IMR-90 (cell line): ENCODE measurements around the gene ETF1. TPM values are rescaled to one million over a fixed set of nuclear protein-coding genes. Genes with fewer than 3 reads are reported as not detected.

Source experiments
- ATAC-seq: fragments of 200-7000 bp; cut with Tn5 transposase; 2 replicates; pipeline ENCODE4 v1.9.1; 2020; ENCODE audit warnings: low read depth, mild to moderate bottlenecking, moderate library complexity
- BruUV-seq: library from RNA; stranded (reverse); fragments of 400-500 nt; replicated peaks from 2 replicates; lab custom pipeline; 2021; lab: Mats Ljungman, UMichigan
- CTCF ChIA-PET: fragments of 300-600 bp; formaldehyde crosslinking; extraction: SDS; loops from one replicate; lab custom pipeline; 2021; ENCODE audit warnings: antibody characterized with exemption; lab: Yijun Ruan, JAX
- POLR2A ChIA-PET: fragments of 300-600 bp; sonication (Branson Sonifier 250); formaldehyde crosslinking; loops from one replicate; lab custom pipeline; 2022; ENCODE audit warnings: antibody characterized with exemption; ENCODE audit not compliant: unreplicated experiment; lab: Charles Lee
- DNase-seq: peaks from one replicate; pipeline ENCODE4 v3.0.0; 2013
- H2AFZ ChIP-seq: replicated peaks from 2 replicates; pipeline ENCODE3; 2013; ENCODE audit warnings: low read length, mild to moderate bottlenecking; ENCODE audit not compliant: poor library complexity
- H2AK5ac ChIP-seq: 2 replicates; pipeline ENCODE4 v1.6.1; 2013; ENCODE audit warnings: low read depth, low read length, inconsistent platforms
- H2AK9ac ChIP-seq: replicated peaks from 2 replicates; pipeline ENCODE3; 2013; ENCODE audit warnings: mild to moderate bottlenecking, low read depth, low read length, moderate library complexity; ENCODE audit not compliant: poor library complexity
- H2BK120ac ChIP-seq: 2 replicates; pipeline ENCODE4 v1.6.1; 2013; ENCODE audit warnings: low read depth, low read length, inconsistent platforms
- H2BK15ac ChIP-seq: 3 replicates; pipeline ENCODE4 v1.6.1; 2013; ENCODE audit warnings: low read depth, low read length, inconsistent platforms
- H2BK20ac ChIP-seq: 2 replicates; pipeline ENCODE4 v1.6.1; 2013; ENCODE audit warnings: low read depth, mild to moderate bottlenecking, inconsistent platforms, low read length, moderate library complexity
- H2BK5ac ChIP-seq: 2 replicates; pipeline ENCODE4 v1.6.1; 2013; ENCODE audit warnings: mild to moderate bottlenecking, low read depth, low read length, inconsistent platforms; ENCODE audit not compliant: poor library complexity, severe bottlenecking
- H3K14ac ChIP-seq: replicated peaks from 2 replicates; pipeline ENCODE4 v1.6.1; 2013; ENCODE audit warnings: low read depth, low read length, inconsistent platforms
- H3K18ac ChIP-seq: 2 replicates; pipeline ENCODE4 v1.6.1; 2013; ENCODE audit warnings: low read depth, low read length, control low read depth
- H3K23ac ChIP-seq: 2 replicates; pipeline ENCODE4 v1.6.1; 2013; ENCODE audit warnings: low read depth, low read length, inconsistent platforms
- H3K27ac ChIP-seq: 2 replicates; pipeline ENCODE4 v1.5.1; 2013; ENCODE audit warnings: mild to moderate bottlenecking, control low read depth, low read length; ENCODE audit not compliant: insufficient read depth
- H3K27me3 ChIP-seq: 2 replicates; pipeline ENCODE4 v1.6.1; 2013; ENCODE audit warnings: low read length; ENCODE audit not compliant: control insufficient read depth, insufficient read depth
- H3K36me3 ChIP-seq: 2 replicates; pipeline ENCODE4 v1.6.1; 2013; ENCODE audit warnings: low read length, mixed read lengths; ENCODE audit not compliant: control insufficient read depth, insufficient read depth
- H3K4ac ChIP-seq: 2 replicates; pipeline ENCODE4 v1.6.1; 2013; ENCODE audit warnings: low read depth, low read length, inconsistent platforms
- H3K4me1 ChIP-seq: 2 replicates; pipeline ENCODE4 v1.6.1; 2013; ENCODE audit warnings: low read length, mixed read lengths; ENCODE audit not compliant: control insufficient read depth, insufficient read depth
- H3K4me2 ChIP-seq: 2 replicates; pipeline ENCODE4 v1.6.1; 2013; ENCODE audit warnings: low read depth, mild to moderate bottlenecking, control low read depth, low read length, moderate library complexity
- H3K4me3 ChIP-seq: 2 replicates; pipeline ENCODE4 v1.5.1; 2013; ENCODE audit warnings: low read depth, mild to moderate bottlenecking, control low read depth, low read length, moderate library complexity; ENCODE audit not compliant: insufficient read depth
- H3K56ac ChIP-seq: 2 replicates; pipeline ENCODE4 v1.6.1; 2013; ENCODE audit warnings: low read length, inconsistent platforms; ENCODE audit not compliant: insufficient read depth; ENCODE audit errors: extremely low read depth
- H3K79me1 ChIP-seq, 2 experiments: 2 replicates each; pipeline ENCODE4 v1.6.1; 2013; ENCODE audit warnings: low read length in 2 of 2, inconsistent platforms in 1 of 2, low read depth in 1 of 2
- H3K9ac ChIP-seq: 2 replicates; pipeline ENCODE4 v1.6.1; 2013; ENCODE audit warnings: low read depth, low read length, control low read depth
- H3K9me1 ChIP-seq: 2 replicates; pipeline ENCODE4 v1.6.1; 2013; ENCODE audit warnings: low read length, inconsistent platforms; ENCODE audit not compliant: insufficient read depth
- H3K9me3 ChIP-seq: 2 replicates; pipeline ENCODE4 v1.6.1; 2013; ENCODE audit warnings: low read length; ENCODE audit not compliant: control insufficient read depth, insufficient read depth
- H4K20me1 ChIP-seq: 2 replicates; pipeline ENCODE4 v1.6.1; 2013; ENCODE audit warnings: low read length, inconsistent platforms; ENCODE audit not compliant: insufficient read depth
- H4K5ac ChIP-seq: 2 replicates; pipeline ENCODE4 v1.6.1; 2013; ENCODE audit warnings: mild to moderate bottlenecking, low read depth, low read length, control low read depth
- H4K8ac ChIP-seq, 2 experiments: 2 replicates each; pipeline ENCODE4 v1.6.1; 2013; ENCODE audit warnings: low read depth in 2 of 2, low read length in 2 of 2, control low read depth in 1 of 2, inconsistent platforms in 1 of 2
- H4K91ac ChIP-seq: 2 replicates; pipeline ENCODE4 v1.6.1; 2013; ENCODE audit warnings: low read depth, low read length, inconsistent platforms; ENCODE audit not compliant: insufficient read depth
- BHLHE40 ChIP-seq: fragments of 150-350 bp; IDR thresholded peaks from 2 replicates; pipeline ENCODE4 v1.6.1; 2016; ENCODE audit warnings: mild to moderate bottlenecking, low read depth, low read length
- CEBPB ChIP-seq: IDR thresholded peaks from 2 replicates; pipeline ENCODE4 v1.6.1; 2012; ENCODE audit warnings: low read depth, low read length, improper control_type of control experiment
- CTCF ChIP-seq: conservative IDR thresholded peaks from 2 replicates; pipeline ENCODE4 v1.5.1; 2012; ENCODE audit warnings: mild to moderate bottlenecking, low read depth, low read length, improper control_type of control experiment
- ELK1 ChIP-seq: fragments of 150-350 bp; IDR thresholded peaks from 2 replicates; pipeline ENCODE4 v1.6.1; 2016; ENCODE audit warnings: low read depth, mild to moderate bottlenecking, low read length, moderate library complexity, borderline replicate concordance
- MAFK ChIP-seq: IDR thresholded peaks from 2 replicates; pipeline ENCODE4 v1.6.1; 2012; ENCODE audit warnings: low read depth, low read length, improper control_type of control experiment
- MXI1 ChIP-seq: IDR thresholded peaks from 2 replicates; pipeline ENCODE4 v1.6.1; 2012; ENCODE audit warnings: low read depth, mild to moderate bottlenecking, low read length, moderate library complexity, borderline replicate concordance
- NFE2L2 ChIP-seq: fragments of 150-350 bp; IDR thresholded peaks from 2 replicates; pipeline ENCODE4 v1.6.1; 2016; ENCODE audit warnings: low read depth, mild to moderate bottlenecking, low read length
- USF2 ChIP-seq: fragments of 150-350 bp; IDR thresholded peaks from 2 replicates; pipeline ENCODE4 v1.6.1; 2017; ENCODE audit warnings: mild to moderate bottlenecking, antibody characterized with exemption, low read length, low read depth
- WGBS, 2 experiments: methylation state at CpG; one replicate each; pipeline versions ENCODE4 v1.1.5 to v1.1.7; 2013; ENCODE audit warnings: missing lambda C conversion rate in 2 of 2; ENCODE audit not compliant: insufficient read length in 1 of 2; ENCODE audit errors: extremely low coverage in 2 of 2; 5-methylcytosine and 5-hydroxymethylcytosine counted together
- dilution Hi-C: fragments of 300-500 bp; cut with HindIII; formaldehyde crosslinking; loops from one replicate; pipeline ENCODE4 v1.14.3; 2018; ENCODE audit warnings: low sequenced_read_pairs; ENCODE audit not compliant: unreplicated experiment
- in situ Hi-C: fragments of 300-500 bp; cut with MboI; formaldehyde crosslinking; loops from 3 replicates; pipeline ENCODE4 v1.14.3; 2019; ENCODE audit warnings: low sequenced_read_pairs, inconsistent platforms, mixed read lengths
- intact Hi-C: fragments of 100-400 bp; cut with micrococcal nuclease; formaldehyde crosslinking; loops from 2 replicates; pipeline ENCODE4 v1.10.0; 2022
- polyA plus RNA-seq, 3 experiments: library from polyadenylated mRNA; depleted of rRNA; stranded (reverse); fragments of >200 nt; gene quantifications; 2 replicates each; pipeline ENCODE4 v1.2.3, GENCODE V29; 2012; ENCODE audit warnings: low replicate concordance in 1 of 3
- total RNA-seq: library from RNA; depleted of rRNA; stranded (reverse); fragments of >200 nt; gene quantifications from 2 replicates; pipeline ENCODE4 v1.2.3, GENCODE V29; 2012

Gene ETF1
- total and polyA plus RNA-seq, 2 of the 4 experiments (the other 2 are of a cell fraction), result 53.2 to 126 TPM

- ChIA-PET POLR2A (no interaction called here), CTCF (interaction anchor here (1.3 kb wide), 1 partner anchor 11 kb away, joined by 4 read pairs; no protein-coding TSS in a partner anchor)
- Histone ChIP-seq H2AFZ (no peak overlapping the region), H3K36me3 (peaks cover 13% of the 10 kb centered on the region), H3K4me3 (no peak overlapping the region), H3K18ac (no peak overlapping the region), H3K27me3 (no peaks in the 10 kb centered on the region), H2BK5ac (no peak overlapping the region), H2BK15ac (no peak overlapping the region), H3K14ac (no peak overlapping the region), H4K20me1 (peaks cover 90% of the 10 kb centered on the region), H4K8ac (no peak overlapping the region), H4K91ac (no peak overlapping the region), H3K4me2 (no peak overlapping the region), H3K9ac (no peak overlapping the region), H2AK9ac (no peak overlapping the region), H3K79me1 (peaks cover 22 to 76% of the 10 kb centered on the region in 2 experiments), H3K23ac (no peak overlapping the region), H3K27ac (no peak overlapping the region), H3K9me1 (peaks cover 16% of the 10 kb centered on the region), H3K4ac (no peak overlapping the region), H3K9me3 (no peaks in the 10 kb centered on the region), H3K56ac (no peak overlapping the region), H3K4me1 (peaks cover 7% of the 10 kb centered on the region), H4K5ac (no peak overlapping the region), H2BK20ac (no peak overlapping the region), H2AK5ac (no peak overlapping the region), H2BK120ac (no peak overlapping the region)
- no peak for DNase-seq
- ATAC-seq, result no peak
- WGBS, 2 experiments, result 96% methylated on average over 8 of the region's 8 CpGs; no CpG with 5 or more reads in 1 of the 2 experiments
- dilution Hi-C loops (no loop called here), intact Hi-C loops (no loop called here), in situ Hi-C loops (no loop called here)
- BruUV-seq, result no TSS peak
- no peak for TF ChIP-seq CEBPB
- TF ChIP-seq CTCF, result no peak
- no peak for TF ChIP-seq ELK1
- TF ChIP-seq NFE2L2, result no peak
- no peak for TF ChIP-seq USF2
- TF ChIP-seq MAFK, result no peak
- no peak for TF ChIP-seq MXI1
- no peak for TF ChIP-seq BHLHE40
Observed at GRCh38 chr5:138529812-138530211, 13.2 kb downstream of the ETF1 start.
